ENCODE data around the gene PCK2.

DNA sequence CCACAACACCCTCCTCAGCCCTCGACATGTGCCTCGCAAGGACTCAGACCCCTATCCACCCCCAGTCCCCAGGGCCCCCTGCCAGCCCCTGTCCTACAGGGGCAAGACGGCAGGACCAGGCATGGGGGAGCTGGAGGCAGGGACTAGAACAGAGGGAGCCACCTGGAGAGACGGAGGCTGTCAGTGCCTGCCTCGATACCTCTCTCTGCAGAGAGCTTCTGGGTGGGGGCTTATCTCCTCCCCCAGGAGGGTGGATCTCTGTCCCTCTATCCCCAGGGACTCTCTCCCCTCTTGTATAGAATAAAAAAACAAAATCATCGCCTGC, 24.7 kb upstream of the PCK2 start:
- TF ChIP-seq, protein P1, sequence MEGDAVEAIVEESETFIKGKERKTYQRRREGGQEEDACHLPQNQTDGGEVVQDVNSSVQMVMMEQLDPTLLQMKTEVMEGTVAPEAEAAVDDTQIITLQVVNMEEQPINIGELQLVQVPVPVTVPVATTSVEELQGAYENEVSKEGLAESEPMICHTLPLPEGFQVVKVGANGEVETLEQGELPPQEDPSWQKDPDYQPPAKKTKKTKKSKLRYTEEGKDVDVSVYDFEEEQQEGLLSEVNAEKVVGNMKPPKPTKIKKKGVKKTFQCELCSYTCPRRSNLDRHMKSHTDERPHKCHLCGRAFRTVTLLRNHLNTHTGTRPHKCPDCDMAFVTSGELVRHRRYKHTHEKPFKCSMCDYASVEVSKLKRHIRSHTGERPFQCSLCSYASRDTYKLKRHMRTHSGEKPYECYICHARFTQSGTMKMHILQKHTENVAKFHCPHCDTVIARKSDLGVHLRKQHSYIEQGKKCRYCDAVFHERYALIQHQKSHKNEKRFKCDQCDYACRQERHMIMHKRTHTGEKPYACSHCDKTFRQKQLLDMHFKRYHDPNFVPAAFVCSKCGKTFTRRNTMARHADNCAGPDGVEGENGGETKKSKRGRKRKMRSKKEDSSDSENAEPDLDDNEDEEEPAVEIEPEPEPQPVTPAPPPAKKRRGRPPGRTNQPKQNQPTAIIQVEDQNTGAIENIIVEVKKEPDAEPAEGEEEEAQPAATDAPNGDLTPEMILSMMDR (IDR thresholded peaks at IDR 0.05): no peak
- TF ChIP-seq POLR2A (IDR thresholded peaks at IDR 0.05) (no peak), POLR2AphosphoS5 (IDR thresholded peaks at IDR 0.05) (no peak)

Measured in transverse colon (tissue), 4 donors.